WERI-Rb-1 (cell line): ENCODE results near the gene GDF2.

Experiments used
- DNase-seq: peaks from one replicate; pipeline ENCODE4 v3.0.0-alpha.2; 2020
- H3K27ac ChIP-seq: fragments of 250-450 bp; sonication (Bioruptor Pico); 2 replicates; pipeline ENCODE4 v1.5.1; 2020; ENCODE audit warnings: mild to moderate bottlenecking, moderate library complexity
- H3K27me3 ChIP-seq: fragments of 250-450 bp; sonication (Bioruptor Pico); 2 replicates; pipeline ENCODE4 v1.5.1; 2021; ENCODE audit warnings: mild to moderate bottlenecking, low read depth, moderate library complexity; ENCODE audit not compliant: insufficient read depth, severe bottlenecking
- H3K36me3 ChIP-seq: fragments of 250-450 bp; sonication (Bioruptor Pico); 2 replicates; pipeline ENCODE4 v1.5.1; 2020; ENCODE audit warnings: mild to moderate bottlenecking, moderate library complexity
- H3K4me3 ChIP-seq: 2 replicates; pipeline ENCODE4 v1.5.1; 2011; ENCODE audit warnings: low read depth, mild to moderate bottlenecking, control low read depth, low read length
- H3K9me3 ChIP-seq: fragments of 250-450 bp; sonication (Bioruptor Pico); 2 replicates; pipeline ENCODE4 v1.5.1; 2021; ENCODE audit warnings: mild to moderate bottlenecking, moderate library complexity; ENCODE audit not compliant: severe bottlenecking
- CTCF ChIP-seq: IDR thresholded peaks from 2 replicates; pipeline ENCODE4 v1.5.1; 2011; ENCODE audit warnings: low read depth, mild to moderate bottlenecking, control low read depth, inconsistent platforms, low read length

Gene GDF2

GRCh38 chr10:47331954-47332353 lies 9.7 kb downstream of the GDF2 start:
- TF ChIP-seq CTCF: no peak
- Histone ChIP-seq H3K36me3 (no peaks in the 10 kb centered on the region), H3K27ac (no peak overlapping the region), H3K4me3 (no peak overlapping the region), H3K9me3 (no peaks in the 10 kb centered on the region), H3K27me3 (no peaks in the 10 kb centered on the region)
- DNase-seq: no peak

- no peak overlapping the region for H3K4me3 ChIP-seq
- no peak overlapping the region for H3K27ac ChIP-seq
- peak; percentile 20; the same call in 1 of the 2 replicates for TF ChIP-seq CTCF
- H3K9me3 ChIP-seq: no peaks in the 10 kb centered on the region
- H3K36me3 ChIP-seq: no peaks in the 10 kb centered on the region
- H3K27me3 ChIP-seq: no peaks in the 10 kb centered on the region
- no peak for DNase-seq
Observed at GRCh38 chr10:47332371-47332770, 10.1 kb downstream of the GDF2 start.

- no peaks in the 10 kb centered on the region for H3K9me3 ChIP-seq
- TF ChIP-seq CTCF: no peak
- H3K27ac ChIP-seq: no peak overlapping the region
- no peaks in the 10 kb centered on the region for H3K27me3 ChIP-seq
- H3K36me3 ChIP-seq: no peaks in the 10 kb centered on the region
- DNase-seq: no peak
- no peak overlapping the region for H3K4me3 ChIP-seq
Observed at GRCh38 chr10:47332946-47333345, 10.7 kb downstream of the GDF2 start.

- no peak for DNase-seq
- no peak for TF ChIP-seq CTCF
- Histone ChIP-seq H3K27ac (no peak overlapping the region), H3K4me3 (no peak overlapping the region), H3K27me3 (no peaks in the 10 kb centered on the region), H3K9me3 (no peaks in the 10 kb centered on the region), H3K36me3 (no peaks in the 10 kb centered on the region)
Observed at GRCh38 chr10:47333532-47333931, 11.3 kb downstream of the GDF2 start.

GRCh38 chr10:47334466-47335295 lies 12.4 kb downstream of the GDF2 start:
- no peak overlapping the region for H3K4me3 ChIP-seq
- DNase-seq: no peak
- TF ChIP-seq CTCF: no peak
- no peak overlapping the region for H3K27ac ChIP-seq
- H3K27me3 ChIP-seq: no peaks in the 10 kb centered on the region
- no peaks in the 10 kb centered on the region for H3K9me3 ChIP-seq
- no peaks in the 10 kb centered on the region for H3K36me3 ChIP-seq

- no peaks in the 10 kb centered on the region for H3K36me3 ChIP-seq
- H3K9me3 ChIP-seq: no peaks in the 10 kb centered on the region
- DNase-seq: no peak
- H3K4me3 ChIP-seq: no peak overlapping the region
- no peak for TF ChIP-seq CTCF
- H3K27me3 ChIP-seq: no peaks in the 10 kb centered on the region
- no peak overlapping the region for H3K27ac ChIP-seq
Observed at GRCh38 chr10:47335906-47336305, 13.7 kb downstream of the GDF2 start.
